Embryonic facial prominence (tissue), 1 donor: ENCODE results near the gene CELF1.
A peak's percentile ranks its signal among the peaks of the same experiment; 100 is the strongest.

Experiments used
- DNase-seq: peaks from one replicate; pipeline ENCODE4 v3.0.0-alpha.2; 2016; ENCODE audit errors: extremely low spot score

CELF1 gene

DNA sequence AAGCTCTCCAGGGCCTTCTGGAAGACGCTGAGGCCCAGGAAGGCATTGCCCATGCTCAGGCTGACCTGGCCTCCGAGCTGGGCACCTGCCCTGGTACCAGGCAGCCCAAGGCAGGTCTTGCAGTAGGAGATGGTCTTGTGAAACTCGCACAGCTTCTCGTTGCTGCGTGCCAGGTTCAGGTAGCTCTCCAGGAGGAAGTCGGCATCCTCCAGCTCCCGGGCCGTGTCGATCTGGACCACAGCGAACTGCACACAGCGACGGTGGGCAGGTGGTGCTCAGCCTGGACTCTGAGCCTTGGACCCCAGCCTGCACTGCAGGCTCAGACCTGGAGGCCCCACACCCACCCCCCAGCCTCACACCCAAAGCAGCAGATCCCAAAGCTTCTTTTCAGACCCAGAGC lies 105.0 kb downstream of the CELF1 start:
- no peak for DNase-seq

DNA sequence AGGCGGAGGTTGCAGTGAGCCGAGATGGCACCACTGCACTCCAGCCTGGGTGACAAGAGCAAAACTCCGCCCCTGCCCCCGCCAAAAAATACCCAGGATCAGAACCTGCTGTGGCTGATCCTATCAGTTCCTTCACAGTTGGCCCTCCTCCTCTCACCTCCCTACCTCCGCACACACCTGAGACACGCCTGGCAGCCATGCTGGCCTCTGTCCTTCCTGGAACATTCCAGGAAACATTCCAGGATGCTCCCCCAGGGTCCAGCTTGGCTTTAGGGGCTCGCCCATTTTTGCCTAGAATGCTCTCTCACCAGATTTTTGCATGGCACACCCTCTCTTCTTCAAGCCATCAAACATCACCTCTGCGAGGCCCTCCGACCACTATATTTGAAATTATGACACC lies 106.1 kb downstream of the CELF1 start:
- no peak for DNase-seq

DNA sequence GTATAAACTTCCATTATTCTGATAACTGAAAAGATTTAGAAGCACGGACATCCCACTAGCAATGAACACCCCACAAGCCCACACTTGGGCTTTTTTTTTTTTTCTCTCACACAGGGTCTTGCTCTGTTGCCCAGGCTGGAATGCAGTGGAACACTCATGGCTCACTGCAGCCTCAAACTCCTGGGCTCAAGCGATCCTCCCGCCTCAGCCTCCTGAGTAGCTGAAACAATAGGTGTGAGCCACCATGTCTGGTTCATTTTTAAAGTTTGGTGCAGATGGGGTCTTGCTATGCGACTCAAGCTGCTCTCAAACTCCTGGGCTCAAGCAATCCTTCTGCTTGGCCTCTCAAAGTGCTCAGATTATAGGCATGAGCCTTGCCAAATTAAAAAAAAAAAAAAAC lies 107.1 kb downstream of the CELF1 start:
- DNase-seq: no peak

DNA sequence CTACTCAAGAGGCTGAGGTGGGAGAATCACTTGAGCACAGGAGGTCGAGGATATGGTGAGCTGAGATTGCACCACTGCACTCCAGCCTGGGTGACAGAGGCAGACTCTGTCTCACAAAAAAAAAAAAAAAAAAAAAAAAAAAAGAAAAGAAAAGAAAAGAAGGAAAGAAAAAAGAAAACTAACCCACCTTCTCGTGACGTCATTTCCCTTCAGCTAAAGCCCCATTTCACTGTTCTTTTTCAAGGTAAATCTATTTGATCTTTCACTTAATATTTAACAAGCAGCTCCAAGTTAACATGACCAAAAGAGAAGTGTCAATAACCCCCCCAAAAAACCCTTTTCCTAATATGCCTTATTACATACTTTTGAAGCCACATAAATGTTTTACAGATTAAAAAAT lies 109.1 kb downstream of the CELF1 start:
- DNase-seq: no peak

DNA sequence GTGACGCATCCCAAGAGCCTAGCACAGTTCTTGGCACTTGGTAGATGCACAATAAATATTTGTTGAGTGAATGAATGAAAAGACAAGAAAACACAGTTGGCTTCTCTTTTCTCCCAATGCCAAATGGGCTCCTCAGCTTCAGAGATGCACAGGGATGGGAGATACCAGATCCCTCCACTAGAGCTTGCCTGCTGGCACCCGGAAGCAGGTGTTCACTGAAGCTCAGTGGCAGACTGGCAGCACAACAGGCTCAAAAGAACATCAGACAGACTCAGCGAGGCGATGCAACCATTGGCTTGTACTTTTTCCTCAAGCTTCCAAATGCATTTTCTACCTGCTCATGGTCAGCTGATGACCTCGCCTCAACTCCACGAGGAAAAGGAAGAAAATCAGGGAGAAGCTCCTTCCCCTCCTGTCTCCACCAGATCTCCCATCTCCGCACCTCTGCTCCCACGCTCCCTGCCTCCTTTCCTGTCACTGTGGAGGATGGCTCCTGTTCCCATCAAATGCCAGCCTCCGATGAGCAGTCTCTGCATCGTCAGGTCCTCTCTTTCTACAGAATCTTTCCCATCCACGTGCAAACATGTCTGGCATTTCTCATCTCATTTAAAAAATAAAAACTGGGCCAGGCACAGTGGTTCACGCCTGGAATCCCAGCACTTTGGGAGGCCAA lies 109.8 kb downstream of the CELF1 start:
- DNase-seq: no peak

GRCh38 chr11:47442514-47442913 lies 110.4 kb downstream of the CELF1 start:
- no peak for DNase-seq

- no peak for DNase-seq
These were observed 111.5 kb downstream of the CELF1 start for GRCh38 chr11:47441421-47441820.

DNA sequence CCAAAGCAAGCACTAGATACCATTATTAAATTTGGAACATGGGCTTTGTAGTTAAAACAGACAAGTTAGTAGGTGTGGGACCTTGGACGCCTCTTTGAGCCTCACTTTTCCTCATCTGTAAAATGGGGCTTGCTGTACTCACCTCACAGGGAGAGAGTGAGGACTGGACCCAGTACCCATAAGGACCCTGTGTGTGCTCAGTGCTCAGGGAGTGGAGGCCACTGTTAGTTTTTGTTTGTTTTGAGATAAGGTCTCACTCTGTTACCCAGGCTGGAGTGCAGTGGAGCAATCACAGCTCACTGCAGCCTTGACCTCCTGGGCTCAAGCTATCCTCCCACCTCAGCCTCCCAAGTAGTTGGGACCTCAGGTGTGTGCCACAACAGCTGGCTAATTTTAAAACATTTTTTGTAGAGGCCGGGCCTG lies 112.9 kb downstream of the CELF1 start:
- DNase-seq: no peak

DNA sequence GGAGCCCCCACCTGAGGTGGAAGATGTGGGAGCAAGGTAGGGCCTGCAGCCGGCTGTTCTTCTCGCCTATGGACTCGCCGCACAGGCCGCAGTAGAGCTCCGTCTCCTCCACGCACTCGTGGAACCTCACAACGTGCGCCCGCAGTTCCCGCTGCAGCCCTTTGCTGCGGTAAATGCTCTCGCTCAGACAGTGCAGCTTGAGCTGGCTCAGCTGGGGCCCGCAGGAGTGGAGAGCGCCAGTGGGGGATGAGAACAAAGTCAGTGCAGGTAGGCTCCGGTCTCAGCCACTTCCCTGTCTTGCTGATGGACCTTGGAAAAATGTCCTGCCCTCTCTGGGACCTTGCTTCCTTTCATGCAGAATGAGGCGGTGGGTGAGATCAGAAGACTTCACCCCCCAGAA lies 114.2 kb downstream of the CELF1 start:
- no peak for DNase-seq

DNA sequence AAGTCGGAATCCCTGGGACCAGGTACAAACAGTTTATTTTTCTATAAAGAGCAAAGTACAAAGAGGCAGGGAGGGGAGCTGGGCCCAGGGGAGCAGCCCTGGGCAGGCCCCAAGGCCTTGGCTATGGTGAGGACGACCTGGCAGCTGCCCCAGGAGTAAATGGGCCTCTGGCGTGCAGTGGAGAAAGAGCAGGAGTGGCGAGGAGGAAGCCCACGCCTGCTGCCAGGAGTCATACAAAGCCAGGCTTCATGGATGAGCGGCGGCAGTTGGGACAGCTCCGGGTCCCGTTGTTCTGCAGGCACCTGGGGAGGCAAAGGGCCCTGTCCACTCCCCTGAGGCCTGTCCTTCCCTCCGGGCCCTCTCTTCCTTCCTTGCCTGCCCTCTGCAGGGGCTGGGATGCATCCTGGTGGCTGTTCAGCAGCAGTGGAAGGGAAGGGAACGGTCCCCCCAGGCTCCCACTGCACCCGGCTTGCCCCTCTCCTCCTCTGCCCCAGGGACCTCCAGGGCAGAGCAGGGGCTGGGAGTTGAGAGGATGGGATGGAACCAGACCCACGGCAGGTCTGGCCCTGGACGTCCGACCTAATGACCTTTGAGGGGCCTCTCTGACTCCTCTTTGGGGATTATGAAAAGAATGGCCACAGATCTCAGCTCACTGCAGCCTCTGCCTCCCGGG lies 115.0 kb downstream of the CELF1 start:
- DNase-seq: no peak

DNA sequence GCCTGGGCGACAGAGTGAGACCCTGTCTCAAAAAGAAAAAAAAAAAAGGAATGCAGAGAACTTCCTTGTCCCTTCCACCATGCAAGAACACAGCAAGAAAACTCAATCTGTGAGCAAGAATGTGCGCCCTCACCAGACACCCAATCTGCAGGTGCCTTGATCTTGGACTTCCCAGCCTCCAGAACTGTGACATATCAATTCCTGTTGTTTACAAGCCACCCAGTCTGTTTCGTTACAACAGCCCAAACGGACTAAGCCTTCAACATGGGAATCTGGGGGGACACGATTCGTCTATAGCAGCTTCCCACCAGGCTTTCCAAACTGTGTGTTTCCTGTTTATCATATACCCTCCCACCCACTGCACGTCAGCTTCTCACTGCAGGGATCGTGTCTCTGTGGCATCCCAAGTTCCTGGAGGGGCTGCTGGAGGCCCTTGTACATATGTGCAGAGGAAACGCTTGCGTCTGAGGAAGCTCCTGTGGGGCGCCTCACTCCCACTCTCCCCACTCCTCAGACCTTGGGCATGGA lies 115.7 kb downstream of the CELF1 start:
- DNase-seq: no peak

GRCh38 chr11:47436726-47437125 lies 116.2 kb downstream of the CELF1 start:
- DNase-seq: no peak

DNA sequence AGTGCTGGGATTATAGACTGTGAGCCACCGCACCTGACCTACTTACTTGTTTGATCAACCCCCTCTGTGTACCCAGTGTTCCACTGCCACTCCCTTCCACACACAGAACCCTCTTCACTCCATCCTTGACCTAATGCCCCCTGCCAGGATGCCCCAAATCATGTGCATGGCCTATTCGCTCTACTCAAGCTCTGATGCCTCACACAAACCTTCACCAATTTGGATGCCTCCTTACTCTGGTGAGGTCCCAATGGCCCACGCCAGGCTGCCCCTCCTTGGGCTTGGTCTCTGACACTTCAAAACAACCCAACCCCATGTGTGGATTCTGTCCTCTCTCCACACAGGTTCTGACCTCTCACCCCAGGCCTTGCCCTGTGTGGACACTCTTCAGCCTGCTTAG lies 117.2 kb downstream of the CELF1 start:
- no peak for DNase-seq

DNA sequence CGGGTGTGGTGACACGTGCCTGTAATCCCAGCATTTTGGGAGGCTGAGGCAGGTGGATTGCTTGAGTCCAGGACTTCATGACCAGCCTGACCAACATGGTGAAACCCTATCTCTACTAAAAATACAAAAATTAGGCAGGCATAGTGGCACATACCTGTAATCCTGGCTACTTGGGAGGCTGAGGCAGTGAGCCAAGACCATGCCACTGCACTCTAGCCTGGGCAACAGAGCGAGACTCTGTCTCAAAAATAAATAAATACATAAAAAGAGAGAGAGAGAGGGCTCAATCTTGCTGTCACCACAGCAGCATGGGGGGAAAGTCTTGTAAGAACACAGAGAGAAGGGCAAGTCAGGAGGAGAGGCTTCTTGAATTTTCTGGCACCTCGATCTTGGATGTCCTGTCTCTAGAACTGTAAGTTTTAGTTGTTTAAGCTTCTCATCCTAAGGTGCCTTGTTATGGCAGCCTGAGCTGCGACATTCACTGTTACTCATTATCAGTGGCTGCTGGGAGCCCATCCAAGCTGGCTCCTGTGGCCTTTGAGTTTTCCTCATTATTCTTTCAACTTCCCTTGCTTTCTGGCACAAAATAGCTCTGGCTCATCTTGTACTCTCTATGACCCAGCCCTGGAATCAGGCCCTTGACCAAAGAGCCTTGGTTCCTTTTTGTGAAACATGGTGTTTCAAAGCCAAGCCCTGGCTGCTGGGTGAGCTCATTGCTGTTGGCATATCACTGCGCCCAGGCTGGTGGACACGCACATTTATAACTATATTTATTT lies 118.7 kb downstream of the CELF1 start:
- no peak for DNase-seq

- no peak for DNase-seq
These were observed 119.8 kb downstream of the CELF1 start for GRCh38 chr11:47433157-47433556.

GRCh38 chr11:47431356-47432083 lies 121.4 kb downstream of the CELF1 start:
- DNase-seq: no peak

- DNase-seq: no peak
These were observed 122.4 kb downstream of the CELF1 start for GRCh38 chr11:47430524-47430923.

DNA sequence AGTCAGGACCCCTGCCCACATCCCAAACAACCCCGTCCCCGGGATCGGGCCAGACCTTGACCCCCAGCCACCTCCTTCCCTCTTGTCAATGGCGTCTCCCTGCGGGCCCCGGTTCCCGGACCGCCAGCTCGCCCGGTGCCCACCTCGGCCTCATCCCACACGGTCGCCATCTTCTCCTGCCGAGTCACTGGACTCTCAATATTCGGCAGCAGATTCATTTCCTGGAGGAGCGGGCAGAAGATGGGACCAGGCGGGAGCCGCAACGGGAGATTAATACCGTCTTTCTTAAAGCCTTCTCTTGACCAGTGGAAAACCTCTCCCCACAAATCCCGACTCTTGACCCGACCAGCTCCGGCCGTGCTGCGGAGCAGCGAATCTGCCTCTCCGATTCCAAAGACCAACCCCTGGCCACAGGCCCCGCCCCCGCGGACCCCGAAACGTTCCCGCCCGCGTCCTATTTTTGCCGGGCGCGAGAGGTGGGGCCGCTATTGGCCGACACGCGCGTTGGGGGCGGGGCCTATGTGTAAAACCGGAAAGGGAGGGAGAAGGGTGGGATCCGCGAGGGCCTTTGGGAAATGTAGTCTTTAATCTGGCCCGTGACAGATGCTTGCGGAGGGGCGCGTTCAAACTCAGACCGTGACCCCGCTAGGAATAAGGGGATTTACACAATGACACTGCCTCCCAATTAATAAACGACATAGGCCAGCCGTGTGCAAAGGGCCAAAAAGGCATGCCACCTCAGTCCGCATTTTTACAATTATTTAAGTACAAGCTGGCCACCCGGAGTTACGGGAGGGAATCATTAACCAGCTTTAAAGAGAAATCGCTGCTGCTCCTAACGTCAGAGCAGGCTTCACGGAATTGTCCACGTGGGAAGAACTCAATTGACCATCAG lies 126.6 kb downstream of the CELF1 start, which contains the start of gene PSMC3:
PSMC3 (minus strand) TSS at position 378 of the 895 bp plus-strand sequence; CDS start at position 218, 160 bp downstream.
- DNase-seq: peak; percentile 92

GRCh38 chr11:47425611-47426010 lies 127.3 kb downstream of the CELF1 start:
- no peak for DNase-seq

- no peak for DNase-seq
These were observed 134.3 kb downstream of the CELF1 start for GRCh38 chr11:47418454-47419259.
